Measurements from ENCODE around the gene GOLGA6L4. TPM values are rescaled to one million over a fixed set of nuclear protein-coding genes. Genes with fewer than 3 reads are reported as not detected.
"Not testable (repeated sequence)": the region's sequence is repeated elsewhere in the genome, so short reads cannot be mapped to it uniquely, and the experiment has no call there.

Gene GOLGA6L4, protein sequence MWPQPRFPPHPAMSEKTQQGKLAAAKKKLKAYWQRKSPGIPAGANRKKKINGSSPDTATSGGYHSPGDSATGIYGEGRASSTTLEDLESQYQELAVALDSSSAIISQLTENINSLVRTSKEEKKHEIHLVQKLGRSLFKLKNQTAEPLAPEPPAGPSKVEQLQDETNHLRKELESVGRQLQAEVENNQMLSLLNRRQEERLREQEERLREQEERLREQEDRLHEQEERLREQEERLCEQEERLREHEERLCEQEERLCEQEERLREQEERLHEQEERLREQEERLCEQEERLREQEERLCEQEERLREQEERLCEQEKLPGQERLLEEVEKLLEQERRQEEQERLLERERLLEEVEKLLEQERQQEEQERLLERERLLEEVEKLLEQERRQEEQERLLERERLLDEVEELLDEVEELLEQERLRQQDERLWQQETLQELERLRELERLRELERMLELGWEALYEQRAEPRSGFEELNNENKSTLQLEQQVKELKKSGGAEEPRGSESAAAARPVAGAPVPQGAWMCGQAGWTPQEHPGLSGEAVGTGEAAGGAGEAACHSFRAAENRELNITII
- total RNA-seq: 0.51 and 1.8 TPM in 2 replicates

DNA sequence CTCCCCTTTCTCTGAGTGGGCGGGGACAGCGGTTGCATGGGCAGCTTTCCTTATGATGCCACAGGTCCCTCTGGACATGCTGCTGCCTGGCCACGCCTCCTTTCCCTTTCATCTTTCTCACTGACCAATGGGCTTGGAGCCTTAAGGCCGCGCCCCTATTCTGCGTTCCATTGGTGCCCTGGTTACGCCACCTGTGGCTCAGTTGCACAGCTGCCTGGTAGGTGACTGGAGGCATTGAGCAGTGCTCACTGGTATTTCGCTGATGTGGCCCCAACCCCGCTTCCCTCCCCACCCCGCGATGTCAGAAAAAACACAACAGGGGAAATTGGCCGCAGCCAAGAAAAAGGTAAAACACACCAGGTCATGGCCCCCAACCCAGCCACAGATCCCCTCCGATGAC, at the start of gene GOLGA6L4:
TSS of gene GOLGA6L4 (plus strand) at position 201 of the 400 bp plus-strand sequence. CDS start at position 263, 62 bp downstream.
- DNase-seq (ENCODE audit: low read depth in 2 of 2): not testable (repeated sequence)

DNA sequence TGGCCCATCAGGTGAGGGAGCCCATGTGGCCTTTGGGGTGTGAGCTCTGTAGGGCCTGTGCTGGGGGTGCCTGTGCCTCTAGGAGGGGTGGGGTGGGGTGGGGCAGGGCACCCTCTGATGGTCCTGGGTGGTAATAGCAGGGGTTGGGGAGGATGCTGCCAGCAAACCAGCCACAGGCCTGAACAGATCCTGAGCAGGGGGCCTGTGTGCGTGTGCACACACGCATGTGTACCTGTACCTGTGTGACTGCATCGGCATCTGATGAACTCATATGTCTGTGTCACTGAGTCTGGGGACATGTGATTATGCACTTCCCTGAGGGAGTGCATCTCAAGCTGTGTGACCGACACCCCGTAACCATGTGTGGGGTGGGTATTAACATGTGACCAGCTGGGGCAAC, 42.6 kb upstream of the GOLGA6L4 start:
- not testable (repeated sequence) for DNase-seq (ENCODE audit: low read depth in 2 of 2)

DNA sequence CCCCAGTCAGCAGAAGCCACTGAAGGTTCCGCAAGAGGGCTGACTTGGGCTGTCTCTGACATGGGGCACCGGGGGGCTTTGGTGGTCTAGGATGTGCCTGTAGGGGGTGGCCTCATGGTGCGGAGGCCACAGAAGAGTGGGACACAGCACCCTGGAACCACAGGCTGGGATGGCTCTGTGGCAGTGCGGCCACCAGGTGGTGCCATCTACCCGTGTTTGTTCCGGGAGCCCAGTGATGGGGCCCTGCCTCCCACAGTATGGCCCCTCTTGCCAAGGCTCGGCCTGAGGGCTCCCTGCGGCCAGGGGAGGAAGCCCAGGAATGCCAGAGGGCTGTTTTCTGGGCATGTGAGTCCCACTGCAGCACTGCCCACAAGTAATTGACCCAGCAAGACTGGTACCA, 40.0 kb upstream of the GOLGA6L4 start:
- not testable (repeated sequence) for DNase-seq (ENCODE audit: low read depth in 2 of 2)

DNA sequence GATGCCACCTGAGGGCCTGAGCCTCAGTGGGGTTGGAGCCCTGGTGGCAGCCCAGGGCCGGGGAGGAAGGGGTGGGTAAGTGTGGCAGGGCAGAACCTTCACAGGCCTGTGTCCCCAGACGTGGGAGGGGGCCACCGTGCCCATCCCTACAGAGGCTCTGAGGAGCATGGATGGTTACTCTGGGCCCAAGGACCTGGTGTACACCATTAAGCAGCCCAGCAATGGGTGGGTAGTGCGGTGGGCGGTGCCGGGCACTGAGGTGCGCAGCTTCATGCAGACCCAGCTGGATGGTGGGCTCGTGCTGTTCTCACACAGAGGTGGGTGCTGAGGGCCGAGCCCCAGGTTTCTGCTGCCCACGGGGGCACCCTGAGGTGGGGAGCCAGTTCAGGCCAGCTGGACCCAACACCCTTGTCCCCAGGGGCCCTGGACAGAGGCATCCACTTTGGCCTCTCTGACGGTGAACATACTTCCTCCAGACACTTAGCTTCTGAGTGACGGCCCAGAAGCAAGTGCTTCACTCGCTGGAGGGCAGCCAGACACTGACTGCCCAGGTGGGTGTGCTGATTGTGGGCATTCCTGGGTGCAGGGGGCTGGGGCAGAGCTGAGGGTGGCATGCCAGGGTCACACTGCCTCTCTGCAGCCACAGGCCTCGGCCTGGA, 38.9 kb upstream of the GOLGA6L4 start:
- DNase-seq (ENCODE audit: low read depth in 2 of 2): not testable (repeated sequence)

DNA sequence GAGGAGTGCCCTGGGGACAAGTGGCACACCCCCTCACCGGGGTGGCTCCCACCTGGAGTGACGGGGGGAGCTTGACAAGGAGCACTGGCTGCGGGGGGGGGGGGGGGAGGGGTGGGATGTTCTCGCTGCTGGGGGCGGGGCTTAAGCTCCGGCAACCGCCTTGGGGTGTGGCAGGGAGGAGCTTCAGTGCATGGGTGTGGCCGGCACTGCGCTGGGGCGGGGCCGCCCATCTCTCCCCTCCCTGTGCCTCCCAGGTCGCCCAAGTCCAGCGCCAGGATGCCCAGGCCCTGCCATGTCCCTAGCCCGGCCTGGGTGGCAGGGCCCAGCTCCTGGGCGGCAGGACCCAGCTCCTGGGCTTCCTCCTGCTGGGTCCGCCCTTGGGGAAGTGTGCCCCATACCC, 35.7 kb upstream of the GOLGA6L4 start:
- DNase-seq (ENCODE audit: low read depth in 2 of 2): not testable (repeated sequence)

DNA sequence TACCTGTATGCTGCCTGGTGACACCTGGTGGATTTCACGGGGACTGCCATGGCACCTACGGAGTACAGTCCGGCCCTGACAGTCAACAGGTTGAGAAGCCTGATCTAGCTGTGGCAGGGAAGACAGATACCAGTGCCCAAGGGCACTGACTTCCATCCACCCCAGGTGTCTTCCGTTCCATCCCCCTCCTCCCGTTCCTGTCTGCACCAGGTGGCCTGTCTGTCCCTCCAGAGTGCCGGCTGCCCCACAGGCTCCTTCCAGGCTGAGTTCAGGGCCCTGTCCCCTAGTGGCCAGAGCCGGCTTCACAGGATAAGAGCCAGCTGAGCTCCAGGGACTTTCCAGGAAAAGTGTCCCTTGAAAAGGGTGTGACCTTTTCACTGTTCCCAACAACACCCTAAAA, 10.9 kb downstream of the GOLGA6L4 start:
- not testable (repeated sequence) for DNase-seq (ENCODE audit: low read depth in 2 of 2)

Data from dermis microvascular lymphatic vessel endothelial cell (primary cell).